AG04449 (cell line): ENCODE data around the gene USP5.
"Not testable (repeated sequence)": the region's sequence is repeated elsewhere in the genome, so short reads cannot be mapped to it uniquely, and the experiment has no call there.

Experiments used
- CTCF ChIA-PET: fragments of 350-600 bp; formaldehyde crosslinking; extraction: SDS; loops from one replicate; lab custom pipeline; 2021; ENCODE audit warnings: antibody characterized with exemption; lab: Yijun Ruan, JAX
- POLR2A ChIA-PET: fragments of 400-600, 350-600 bp; formaldehyde crosslinking; extraction: SDS; loops from one replicate; lab custom pipeline; 2020; ENCODE audit warnings: antibody characterized with exemption, inconsistent platforms; lab: Yijun Ruan, JAX
- DNase-seq: peaks from one replicate; pipeline ENCODE4 v3.0.0-alpha.2; 2010; ENCODE audit warnings: low read depth, low spot score
- H3K4me3 ChIP-seq: 2 replicates; pipeline ENCODE4 v1.5.1; 2011; ENCODE audit warnings: low read depth, mild to moderate bottlenecking, control low read depth, low read length
- TF ChIP-seq, protein P1 (sequence below): IDR thresholded peaks from one replicate; pipeline ENCODE4 v1.5.1; 2011; ENCODE audit warnings: mild to moderate bottlenecking, moderate library complexity, low read length, control low read depth, inconsistent platforms; ENCODE audit not compliant: insufficient read depth; ENCODE audit errors: missing control alignments

The USP5 gene

DNA sequence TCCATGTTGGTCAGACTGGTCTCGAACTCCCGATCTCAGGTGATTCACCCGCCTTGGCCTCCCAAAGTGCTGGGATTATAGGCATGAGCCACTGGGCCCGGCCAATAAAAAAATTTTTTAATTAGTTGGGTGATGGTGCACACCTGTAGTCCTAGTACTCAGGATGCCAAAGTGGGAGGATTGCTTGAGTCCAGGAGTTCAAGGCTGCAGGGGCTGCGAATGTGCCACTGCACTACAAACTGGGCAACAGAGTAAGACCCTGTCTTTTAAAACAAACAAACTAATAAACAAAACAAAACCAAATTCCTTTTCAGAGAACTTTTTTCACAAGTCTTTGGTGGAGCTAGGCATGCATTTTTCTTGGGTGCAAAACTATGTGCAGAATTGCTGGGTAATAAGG lies 31.3 kb downstream of the USP5 start:
- no peak for DNase-seq
- ChIA-PET CTCF (interaction anchor here (3.6 to 6.6 kb wide), 2 partner anchors 8 to 13 kb away, joined by 32 to 88 read pairs; partner anchors contain the start of genes SPSB2 and TPI1), POLR2A (interaction anchor here (2.0 to 2.8 kb wide), 3 partner anchors 8 to 15 kb away, joined by 10 to 11 read pairs (median 11); partner anchors contain the start of genes SPSB2 and TPI1)
- no peak overlapping the region for H3K4me3 ChIP-seq
- TF ChIP-seq, protein P1, sequence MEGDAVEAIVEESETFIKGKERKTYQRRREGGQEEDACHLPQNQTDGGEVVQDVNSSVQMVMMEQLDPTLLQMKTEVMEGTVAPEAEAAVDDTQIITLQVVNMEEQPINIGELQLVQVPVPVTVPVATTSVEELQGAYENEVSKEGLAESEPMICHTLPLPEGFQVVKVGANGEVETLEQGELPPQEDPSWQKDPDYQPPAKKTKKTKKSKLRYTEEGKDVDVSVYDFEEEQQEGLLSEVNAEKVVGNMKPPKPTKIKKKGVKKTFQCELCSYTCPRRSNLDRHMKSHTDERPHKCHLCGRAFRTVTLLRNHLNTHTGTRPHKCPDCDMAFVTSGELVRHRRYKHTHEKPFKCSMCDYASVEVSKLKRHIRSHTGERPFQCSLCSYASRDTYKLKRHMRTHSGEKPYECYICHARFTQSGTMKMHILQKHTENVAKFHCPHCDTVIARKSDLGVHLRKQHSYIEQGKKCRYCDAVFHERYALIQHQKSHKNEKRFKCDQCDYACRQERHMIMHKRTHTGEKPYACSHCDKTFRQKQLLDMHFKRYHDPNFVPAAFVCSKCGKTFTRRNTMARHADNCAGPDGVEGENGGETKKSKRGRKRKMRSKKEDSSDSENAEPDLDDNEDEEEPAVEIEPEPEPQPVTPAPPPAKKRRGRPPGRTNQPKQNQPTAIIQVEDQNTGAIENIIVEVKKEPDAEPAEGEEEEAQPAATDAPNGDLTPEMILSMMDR, result no peak

DNA sequence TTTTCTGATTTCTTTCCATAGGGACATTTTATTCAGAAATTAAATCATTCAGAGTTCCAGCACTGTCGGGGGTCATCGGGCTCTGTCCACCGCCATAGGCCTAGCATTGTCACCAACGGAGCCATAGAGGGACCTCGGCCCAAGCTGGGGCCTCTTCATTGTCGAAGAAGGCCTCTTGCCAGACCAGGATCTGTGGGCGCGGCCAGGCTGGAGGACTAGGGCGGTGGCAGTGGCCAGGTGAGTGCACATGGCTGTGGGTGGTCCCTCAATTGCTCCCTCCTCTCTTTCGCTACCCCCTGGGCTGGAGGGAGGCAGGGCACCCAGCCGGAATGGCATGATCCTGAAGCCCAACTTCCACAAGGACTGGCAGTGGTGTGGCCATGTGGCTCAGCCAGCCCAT lies 31.7 kb downstream of the USP5 start:
- ChIA-PET POLR2A (no interaction called here), CTCF (interaction anchor here (3.6 to 6.6 kb wide), 2 partner anchors 8 to 13 kb away, joined by 32 to 88 read pairs; partner anchors contain the start of genes SPSB2 and TPI1)
- TF ChIP-seq, protein P1, result no peak
- H3K4me3 ChIP-seq, result no peak overlapping the region
- no peak for DNase-seq

DNA sequence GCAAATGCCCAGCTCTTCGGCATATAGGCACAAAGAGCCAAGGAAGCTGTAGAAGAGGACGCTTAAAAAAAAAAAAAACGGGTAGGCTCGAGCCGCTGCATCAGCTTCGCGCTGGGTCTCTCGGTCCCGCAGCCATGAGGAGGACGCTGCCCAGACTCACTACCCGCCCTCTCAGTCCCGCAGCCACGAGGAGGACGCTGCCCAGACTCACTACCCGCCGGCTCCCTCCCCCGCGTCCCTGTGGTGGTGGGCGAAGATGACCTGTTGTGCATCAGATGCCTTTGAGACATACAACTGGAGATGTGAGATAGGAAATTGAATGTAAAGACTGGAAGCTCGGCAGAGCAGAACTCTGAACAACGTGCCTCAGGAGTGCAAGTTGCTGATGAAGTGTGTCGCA lies 32.6 kb downstream of the USP5 start:
- CTCF ChIA-PET, result interaction anchor here (6.6 kb wide), 1 partner anchor 14 kb away, joined by 88 read pairs; the partner anchor contains the start of genes SPSB2 and TPI1
- no peak for DNase-seq
- H3K4me3 ChIP-seq, result no peak overlapping the region
- POLR2A ChIA-PET, result interaction anchor here (1.1 to 1.3 kb wide), 2 partner anchors 11 to 60 kb away, joined by 3 to 4 read pairs; partner anchors contain the start of genes C12orf57, RNU7-1 and SPSB2
- TF ChIP-seq, protein P1, result no peak

DNA sequence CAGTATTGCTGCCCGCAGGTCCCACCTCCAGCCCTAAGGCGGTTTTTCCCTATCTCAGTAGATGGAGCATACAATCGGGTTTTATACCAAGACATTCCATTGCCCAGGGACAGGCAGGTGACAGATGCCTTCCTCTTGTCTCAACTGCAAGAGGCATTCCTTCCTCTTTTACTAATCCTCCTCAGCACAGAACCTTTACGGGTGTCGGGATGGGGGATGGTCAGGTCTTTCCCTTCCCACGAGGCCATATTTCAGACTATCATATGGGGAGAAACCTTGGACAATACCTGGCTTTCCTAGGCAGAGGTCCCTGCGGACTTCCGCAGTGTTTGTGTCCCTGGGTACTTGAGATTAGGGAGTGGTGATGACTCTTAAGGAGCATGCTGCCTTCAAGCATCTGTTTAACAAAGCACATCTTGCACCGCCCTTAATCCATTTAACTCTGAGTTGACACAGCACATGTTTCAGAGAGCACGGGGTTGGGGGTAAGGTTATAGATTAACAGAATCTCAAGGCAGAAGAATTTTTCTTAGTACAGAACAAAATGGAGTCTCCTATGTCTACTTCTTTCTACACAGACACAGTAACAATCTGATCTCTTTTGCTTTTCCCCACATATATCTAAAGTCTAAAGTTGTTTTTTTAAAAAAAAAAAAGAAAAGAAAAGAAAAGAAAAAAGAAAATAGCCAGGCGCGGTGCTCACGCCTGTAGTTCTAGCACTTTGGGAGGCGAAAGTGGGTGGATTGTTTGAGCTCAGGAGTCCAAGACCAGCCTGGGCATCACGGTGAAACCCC lies 34.5 kb downstream of the USP5 start:
- DNase-seq, H3K4me3 ChIP-seq, POLR2A ChIA-PET: not testable (repeated sequence)
- CTCF ChIA-PET, result interaction anchor here (0.6 to 6.6 kb wide), 7 partner anchors 9 to 133 kb away, joined by 3 to 88 read pairs (median 3); partner anchors contain the start of genes MLF2, SPSB2 and TPI1

DNA sequence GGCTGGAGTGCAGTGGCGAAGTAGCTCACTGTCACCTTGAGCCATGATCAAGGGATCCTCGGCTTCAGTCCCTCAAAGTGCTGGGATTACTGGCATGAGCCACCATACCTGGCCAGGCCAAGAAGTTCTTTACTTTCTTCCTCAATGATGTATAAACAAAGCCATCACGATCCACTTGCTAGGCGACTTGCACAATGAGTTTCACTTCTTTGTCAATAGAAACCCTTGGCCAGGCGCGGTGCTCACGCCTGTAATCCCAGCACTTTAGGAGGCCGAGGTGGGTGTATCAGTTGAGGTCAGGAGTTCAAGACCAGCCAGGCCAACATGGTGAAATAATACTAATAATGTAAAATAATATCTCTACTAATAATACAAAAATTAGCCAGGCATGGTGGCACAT lies 35.5 kb downstream of the USP5 start:
- no peak for DNase-seq
- TF ChIP-seq, protein P1, result no peak
- ChIA-PET POLR2A (no interaction called here), CTCF (interaction anchor here (0.8 to 1.9 kb wide), 4 partner anchors 10 to 75 kb away, joined by 3 to 11 read pairs (median 4); partner anchors contain the start of gene SPSB2)
- no peak overlapping the region for H3K4me3 ChIP-seq

DNA sequence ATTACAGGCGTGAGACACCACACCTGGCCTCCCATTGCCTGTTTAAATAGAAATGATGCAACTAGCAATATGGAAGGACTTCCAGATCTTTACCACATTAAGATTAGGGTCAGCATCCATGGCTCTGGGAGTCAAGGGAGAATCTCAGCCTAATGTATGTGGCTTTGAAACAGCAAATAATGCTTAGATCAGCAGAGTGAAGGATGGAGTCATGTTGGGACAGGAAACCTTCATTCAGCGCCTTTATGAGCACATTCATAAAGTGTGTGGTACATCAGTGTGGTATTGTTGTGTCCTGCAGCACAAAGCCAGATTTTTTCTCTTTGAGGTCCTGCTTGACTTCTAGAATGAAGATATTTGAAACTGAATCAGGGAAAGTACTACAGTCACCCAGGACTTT lies 36.4 kb downstream of the USP5 start:
- TF ChIP-seq, protein P1, result no peak
- H3K4me3 ChIP-seq, result no peak overlapping the region
- no peak for DNase-seq
- ChIA-PET POLR2A (interaction anchor here (1.3 kb wide), 1 partner anchor 15 kb away, joined by 3 read pairs; the partner anchor contains the start of gene SPSB2), CTCF (interaction anchor here (1.6 kb wide), 1 partner anchor 18 kb away, joined by 5 read pairs; no protein-coding TSS in a partner anchor)

DNA sequence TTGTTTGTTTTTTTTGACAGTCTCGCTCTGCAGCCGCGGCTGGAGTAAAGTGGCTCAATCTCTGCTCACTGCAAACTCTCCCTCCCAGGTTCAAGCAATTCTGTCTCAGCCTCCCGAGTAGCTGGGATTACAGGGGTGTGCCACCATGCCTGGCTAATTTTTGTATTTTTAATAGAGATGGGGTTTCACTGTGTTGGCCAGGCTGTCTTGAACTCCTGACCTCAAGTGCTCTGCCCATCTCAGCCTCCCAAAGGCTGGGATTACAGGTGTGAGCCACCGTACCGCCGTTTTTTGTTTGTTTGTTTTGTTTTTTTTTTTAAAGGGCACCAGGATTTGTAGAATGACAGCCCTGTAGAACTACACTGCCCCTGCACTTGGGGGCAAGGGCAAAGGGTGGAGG lies 36.8 kb downstream of the USP5 start:
- CTCF ChIA-PET, result interaction anchor here (1.4 kb wide), 1 partner anchor 17 kb away, joined by 12 read pairs; the partner anchor contains the start of gene SPSB2
- POLR2A ChIA-PET, result interaction anchor here (1.3 kb wide), 1 partner anchor 16 kb away, joined by 3 read pairs; the partner anchor contains the start of gene SPSB2
- H3K4me3 ChIP-seq, DNase-seq: not testable (repeated sequence)

DNA sequence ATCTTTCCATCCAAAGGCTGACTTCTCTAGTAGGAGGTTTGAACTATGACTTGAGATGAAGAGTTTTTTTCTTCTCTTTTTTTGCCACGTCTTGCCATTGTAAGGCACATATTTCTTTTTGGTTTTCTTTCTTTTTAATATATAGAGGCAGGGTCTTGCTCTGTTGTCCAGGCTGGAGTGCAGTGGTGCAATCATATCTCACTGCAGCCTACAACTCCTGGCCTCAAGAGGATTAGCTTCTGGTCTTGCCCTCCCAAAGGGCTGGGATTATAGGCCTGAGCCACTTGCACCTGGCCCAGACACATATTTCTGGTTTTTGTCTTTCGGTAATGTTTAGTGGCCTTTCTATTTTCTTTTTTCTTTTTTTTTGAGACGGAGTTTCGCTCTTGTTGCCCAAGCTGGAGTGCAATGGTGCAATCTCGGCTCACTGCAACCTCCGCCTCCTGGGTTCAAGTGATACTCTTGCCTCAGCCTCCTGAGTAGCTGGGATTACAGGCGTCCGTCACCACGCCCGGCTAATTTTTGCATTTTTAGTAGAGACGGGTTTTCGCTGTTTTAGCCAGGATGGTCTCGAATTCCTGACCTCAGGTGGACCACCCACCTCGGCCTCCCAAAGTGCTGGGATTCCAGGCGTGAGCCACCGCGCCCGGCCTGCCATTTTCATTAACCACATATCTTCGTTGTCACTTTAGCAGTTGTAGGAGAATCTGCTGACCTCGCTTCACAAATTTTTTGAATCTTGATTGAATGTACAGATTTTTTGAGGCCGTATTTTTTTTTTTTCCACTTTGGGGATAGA lies 38.0 kb downstream of the USP5 start:
- DNase-seq, H3K4me3 ChIP-seq, POLR2A ChIA-PET: not testable (repeated sequence)
- CTCF ChIA-PET, result interaction anchor here (1.4 kb wide), 1 partner anchor 18 kb away, joined by 12 read pairs; the partner anchor contains the start of gene SPSB2
